ENCODE results near the gene PHF23.

PHF23 gene

GRCh38 chr17:7235693-7236665 lies 3.3 kb downstream of the PHF23 start:
- 91% methylated on average over 22 of the region's 22 CpGs for WGBS
- H3K4me1 ChIP-seq (ENCODE audit: insufficient read depth, low read length) = peaks cover 14% of the 10 kb centered on the region
- H3K9me3 ChIP-seq (ENCODE audit: insufficient read depth, low read depth, low read length) = no peaks in the 10 kb centered on the region
- peaks cover 39% of the 10 kb centered on the region for H3K36me3 ChIP-seq (ENCODE audit: insufficient read depth, low read length)
- no peak overlapping the region; the same call in 1 of the 2 replicates for H3K27ac ChIP-seq (ENCODE audit: low read depth, low read length)
- H3K4me3 ChIP-seq (ENCODE audit: low read length) = no peak overlapping the region
- no peak overlapping the region for H3K9ac ChIP-seq (ENCODE audit: low read depth, low read length)
- no peaks in the 10 kb centered on the region for H3K27me3 ChIP-seq (ENCODE audit: insufficient read depth, low read length)

- Histone ChIP-seq H3K27ac (ENCODE audit: low read depth, low read length) (peak within 1 kb of the TSS; percentile 88), H3K9ac (ENCODE audit: low read depth, low read length) (peak within 1 kb of the TSS; percentile 87), H3K4me3 (ENCODE audit: low read length) (peak within 1 kb of the TSS; percentile 78), H3K9me3 (ENCODE audit: insufficient read depth, low read depth, low read length) (no peaks in the 10 kb centered on the region), H3K4me1 (ENCODE audit: insufficient read depth, low read length) (peaks cover 7% of the 10 kb centered on the region), H3K27me3 (ENCODE audit: insufficient read depth, low read length) (no peaks in the 10 kb centered on the region), H3K36me3 (ENCODE audit: insufficient read depth, low read length) (peaks cover 43% of the 10 kb centered on the region)
- WGBS = 2% methylated on average over 72 of the region's 72 CpGs
Measured at GRCh38 chr17:7234083-7234951, 4.9 kb downstream of the PHF23 start, which contains the start of gene DVL2. DVL2 (minus strand) TSS chr17:7234517; CDS start chr17:7234262, 255 bp downstream.

GRCh38 chr17:7233701-7234082 lies 5.6 kb downstream of the PHF23 start:
- Histone ChIP-seq H3K9me3 (ENCODE audit: insufficient read depth, low read depth, low read length) (no peaks in the 10 kb centered on the region), H3K4me3 (ENCODE audit: low read length) (peak overlapping the region; percentile 78), H3K27me3 (ENCODE audit: insufficient read depth, low read length) (no peaks in the 10 kb centered on the region), H3K36me3 (ENCODE audit: insufficient read depth, low read length) (peaks cover 49% of the 10 kb centered on the region), H3K27ac (ENCODE audit: low read depth, low read length) (peak overlapping the region; percentile 88), H3K4me1 (ENCODE audit: insufficient read depth, low read length) (peaks cover 7% of the 10 kb centered on the region), H3K9ac (ENCODE audit: low read depth, low read length) (peak overlapping the region; percentile 87)
- WGBS = 2% methylated on average over 9 of the region's 9 CpGs

- H3K36me3 ChIP-seq (ENCODE audit: insufficient read depth, low read length) = peaks cover 60% of the 10 kb centered on the region
- H3K9ac ChIP-seq (ENCODE audit: low read depth, low read length) = no peak overlapping the region
- H3K4me3 ChIP-seq (ENCODE audit: low read length) = peak overlapping the region; percentile 4
- 90% methylated on average over 5 of the region's 5 CpGs for WGBS
- no peaks in the 10 kb centered on the region for H3K9me3 ChIP-seq (ENCODE audit: insufficient read depth, low read depth, low read length)
- H3K27me3 ChIP-seq (ENCODE audit: insufficient read depth, low read length) = no peaks in the 10 kb centered on the region
- no peak overlapping the region for H3K27ac ChIP-seq (ENCODE audit: low read depth, low read length)
- H3K4me1 ChIP-seq (ENCODE audit: insufficient read depth, low read length) = peaks cover 3% of the 10 kb centered on the region
Measured at GRCh38 chr17:7232114-7232513, 7.1 kb downstream of the PHF23 start.

GRCh38 chr17:7229504-7229903 lies 9.8 kb downstream of the PHF23 start:
- H3K9me3 ChIP-seq (ENCODE audit: insufficient read depth, low read depth, low read length) = no peaks in the 10 kb centered on the region
- no peaks in the 10 kb centered on the region for H3K27me3 ChIP-seq (ENCODE audit: insufficient read depth, low read length)
- no peak overlapping the region for H3K4me3 ChIP-seq (ENCODE audit: low read length)
- no peak overlapping the region for H3K27ac ChIP-seq (ENCODE audit: low read depth, low read length)
- no peak overlapping the region for H3K9ac ChIP-seq (ENCODE audit: low read depth, low read length)
- H3K4me1 ChIP-seq (ENCODE audit: insufficient read depth, low read length) = no peaks in the 10 kb centered on the region
- H3K36me3 ChIP-seq (ENCODE audit: insufficient read depth, low read length) = peaks cover 61% of the 10 kb centered on the region
- 94% methylated on average over 19 of the region's 19 CpGs for WGBS

GRCh38 chr17:7228920-7229319 lies 10.3 kb downstream of the PHF23 start:
- 97% methylated on average over 14 of the region's 14 CpGs for WGBS
- Histone ChIP-seq H3K27me3 (ENCODE audit: insufficient read depth, low read length) (no peaks in the 10 kb centered on the region), H3K4me1 (ENCODE audit: insufficient read depth, low read length) (no peaks in the 10 kb centered on the region), H3K36me3 (ENCODE audit: insufficient read depth, low read length) (peaks cover 66% of the 10 kb centered on the region), H3K4me3 (ENCODE audit: low read length) (no peak overlapping the region), H3K9ac (ENCODE audit: low read depth, low read length) (no peak overlapping the region), H3K9me3 (ENCODE audit: insufficient read depth, low read depth, low read length) (no peaks in the 10 kb centered on the region), H3K27ac (ENCODE audit: low read depth, low read length) (no peak overlapping the region)

GRCh38 chr17:7226721-7227710 lies 12.2 kb downstream of the PHF23 start:
- 95% methylated on average over 31 of the region's 31 CpGs for WGBS
- H3K27ac ChIP-seq (ENCODE audit: low read depth, low read length) = no peak overlapping the region
- H3K9me3 ChIP-seq (ENCODE audit: insufficient read depth, low read depth, low read length) = no peaks in the 10 kb centered on the region
- no peak overlapping the region for H3K9ac ChIP-seq (ENCODE audit: low read depth, low read length)
- H3K36me3 ChIP-seq (ENCODE audit: insufficient read depth, low read length) = peaks cover 85% of the 10 kb centered on the region
- no peak overlapping the region for H3K4me3 ChIP-seq (ENCODE audit: low read length)
- no peaks in the 10 kb centered on the region for H3K27me3 ChIP-seq (ENCODE audit: insufficient read depth, low read length)
- H3K4me1 ChIP-seq (ENCODE audit: insufficient read depth, low read length) = no peaks in the 10 kb centered on the region

- 91% methylated on average over 20 of the region's 21 CpGs for WGBS
- no peaks in the 10 kb centered on the region for H3K27me3 ChIP-seq (ENCODE audit: insufficient read depth, low read length)
- H3K9me3 ChIP-seq (ENCODE audit: insufficient read depth, low read depth, low read length) = no peaks in the 10 kb centered on the region
- no peak overlapping the region for H3K27ac ChIP-seq (ENCODE audit: low read depth, low read length)
- H3K4me1 ChIP-seq (ENCODE audit: insufficient read depth, low read length) = peaks cover 3% of the 10 kb centered on the region; the same call in 1 of the 2 replicates
- H3K36me3 ChIP-seq (ENCODE audit: insufficient read depth, low read length) = peaks cover 95% of the 10 kb centered on the region
- H3K9ac ChIP-seq (ENCODE audit: low read depth, low read length) = no peak overlapping the region
- no peak overlapping the region for H3K4me3 ChIP-seq (ENCODE audit: low read length)
Measured at GRCh38 chr17:7225711-7226331, 13.4 kb downstream of the PHF23 start.

- Histone ChIP-seq H3K27ac (ENCODE audit: low read depth, low read length) (no peak overlapping the region), H3K9me3 (ENCODE audit: insufficient read depth, low read depth, low read length) (no peaks in the 10 kb centered on the region), H3K36me3 (ENCODE audit: insufficient read depth, low read length) (peaks cover 85% of the 10 kb centered on the region), H3K9ac (ENCODE audit: low read depth, low read length) (no peak overlapping the region), H3K27me3 (ENCODE audit: insufficient read depth, low read length) (no peaks in the 10 kb centered on the region), H3K4me3 (ENCODE audit: low read length) (no peak overlapping the region), H3K4me1 (ENCODE audit: insufficient read depth, low read length) (peaks cover 6% of the 10 kb centered on the region; the same call in 1 of the 2 replicates)
- 84% methylated on average over 15 of the region's 15 CpGs for WGBS
Measured at GRCh38 chr17:7224661-7225111, 14.6 kb downstream of the PHF23 start.

GRCh38 chr17:7224110-7224509 lies 15.1 kb downstream of the PHF23 start:
- Histone ChIP-seq H3K9ac (ENCODE audit: low read depth, low read length) (no peak overlapping the region), H3K9me3 (ENCODE audit: insufficient read depth, low read depth, low read length) (no peaks in the 10 kb centered on the region), H3K27me3 (ENCODE audit: insufficient read depth, low read length) (no peaks in the 10 kb centered on the region), H3K4me1 (ENCODE audit: insufficient read depth, low read length) (peaks cover 11% of the 10 kb centered on the region; the same call in 1 of the 2 replicates), H3K36me3 (ENCODE audit: insufficient read depth, low read length) (peaks cover 80% of the 10 kb centered on the region), H3K27ac (ENCODE audit: low read depth, low read length) (peak overlapping the region; percentile 39; the same call in 1 of the 2 replicates), H3K4me3 (ENCODE audit: low read length) (no peak overlapping the region)
- WGBS = 92% methylated on average over 10 of the region's 10 CpGs

Data from HUES64 (cell line).